ENCODE measurements around the gene LRRC2. TPM values are rescaled to one million over a fixed set of nuclear protein-coding genes. Genes with fewer than 3 reads are reported as not detected.
"Not testable (repeated sequence)": the region's sequence is repeated elsewhere in the genome, so short reads cannot be mapped to it uniquely, and the experiment has no call there.

LRRC2 gene
- total RNA-seq, 2 donors from 2014 or later = 0.44 to 2.0 TPM

DNA sequence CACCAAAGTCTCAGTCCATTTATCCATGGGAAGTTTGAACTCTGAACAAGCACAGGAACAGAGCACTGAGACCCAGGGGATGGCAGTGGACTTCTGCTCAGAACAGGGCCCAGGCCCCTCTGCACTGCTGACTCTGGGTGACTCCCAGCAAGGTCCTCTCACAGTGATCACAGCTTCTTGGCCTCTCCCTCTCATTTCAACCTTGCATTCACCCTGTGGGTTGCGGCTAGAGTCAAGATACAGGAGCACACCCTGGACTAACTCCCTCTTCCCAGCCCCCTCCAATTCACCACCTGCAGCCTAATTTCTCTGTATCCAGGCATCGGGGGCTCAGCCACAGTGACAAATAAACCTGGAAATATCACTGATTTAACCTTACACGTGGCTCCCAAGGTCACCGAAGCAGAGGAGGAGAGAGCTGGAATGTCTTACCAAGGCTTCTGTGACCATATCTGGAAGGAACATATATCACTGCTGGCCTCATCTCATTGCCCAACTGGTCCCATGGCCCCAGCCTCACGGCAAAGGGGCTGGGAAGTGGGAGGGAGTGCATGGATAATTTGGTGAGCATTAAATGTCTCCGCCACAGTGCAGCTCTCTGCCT is 67.1 kb downstream of the LRRC2 start:
- TF ChIP-seq CTCF (IDR thresholded peaks at IDR 0.05) = no peak
- Histone ChIP-seq H3K4me1 (no peaks in the 10 kb centered on the region), H3K4me3 (no peak overlapping the region), H3K27me3 (no peaks in the 10 kb centered on the region), H3K9me3 (no peaks in the 10 kb centered on the region), H3K9ac (ENCODE audit: low read depth in 2 of 2, low read length in 2 of 2) (no peak overlapping the region), H3K36me3 (no peaks in the 10 kb centered on the region), H3K27ac (no peak overlapping the region)
- intact Hi-C loops (cut with DNase I) = no loop called here
- DNase-seq = no peak

GRCh38 chr3:46497556-46498265 is 68.4 kb downstream of the LRRC2 start, which contains the start of gene RTP3:
RTP3 (plus strand) TSS chr3:46497976; CDS start chr3:46498063, 87 bp downstream.
- Histone ChIP-seq H3K27ac (no peak within 1 kb of the TSS), H3K27me3 (no peaks in the 10 kb centered on the region), H3K4me1 (no peaks in the 10 kb centered on the region), H3K36me3 (no peaks in the 10 kb centered on the region), H3K9me3 (no peaks in the 10 kb centered on the region), H3K9ac (ENCODE audit: low read depth in 2 of 2, low read length in 2 of 2) (no peak within 1 kb of the TSS), H3K4me3 (no peak within 1 kb of the TSS)
- intact Hi-C loops (cut with DNase I) = no loop called here
- no peak for TF ChIP-seq CTCF (IDR thresholded peaks at IDR 0.05)
- no peak for DNase-seq

GRCh38 chr3:46496746-46497555 is 69.2 kb downstream of the LRRC2 start:
- intact Hi-C loops (cut with DNase I) = no loop called here
- peak; percentile 40 for DNase-seq

DNA sequence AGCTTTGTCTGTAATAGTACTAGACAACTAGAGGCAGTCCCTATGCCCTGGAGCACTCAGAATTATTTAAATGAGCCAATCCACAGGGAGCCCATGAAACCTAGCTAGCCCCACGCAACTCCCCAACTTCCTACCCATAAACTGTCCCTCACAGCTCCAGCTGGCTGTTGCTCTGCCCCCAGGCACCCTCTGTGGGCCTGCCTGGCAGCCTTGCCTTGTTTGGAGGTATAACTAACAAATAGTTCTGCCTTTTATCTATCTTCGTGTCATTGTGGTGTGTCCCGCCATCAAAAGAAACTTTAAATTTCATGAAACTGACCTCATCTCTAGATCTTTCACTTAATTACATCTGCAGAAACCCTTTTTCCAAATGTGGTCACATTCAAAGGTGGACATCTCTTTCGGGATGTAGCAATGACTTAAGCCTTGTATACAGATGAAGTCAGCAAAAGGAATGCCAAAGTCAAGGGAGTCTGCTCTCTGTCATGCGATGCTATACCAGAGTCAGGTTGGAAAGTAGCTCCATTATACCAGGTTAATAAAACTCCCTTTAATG is 70.1 kb downstream of the LRRC2 start:
- Histone ChIP-seq H3K9me3 (no peaks in the 10 kb centered on the region), H3K36me3 (no peaks in the 10 kb centered on the region), H3K4me1 (no peaks in the 10 kb centered on the region), H3K4me3 (no peak overlapping the region), H3K9ac (ENCODE audit: low read depth in 2 of 2, low read length in 2 of 2) (no peak overlapping the region), H3K27ac (no peak overlapping the region), H3K27me3 (no peaks in the 10 kb centered on the region)
- DNase-seq = no peak
- no peak for TF ChIP-seq CTCF (IDR thresholded peaks at IDR 0.05)
- intact Hi-C loops (cut with DNase I) = no loop called here

More at GRCh38 chr3:46496746-46497555, 69.2 kb downstream of the LRRC2 start:
- no peaks in the 10 kb centered on the region for H3K4me1 ChIP-seq
- H3K36me3 ChIP-seq = no peaks in the 10 kb centered on the region
- H3K27ac ChIP-seq = no peak overlapping the region
- TF ChIP-seq CTCF (IDR thresholded peaks at IDR 0.05) = no peak
- no peak overlapping the region for H3K9ac ChIP-seq (ENCODE audit: low read depth in 2 of 2, low read length in 2 of 2)
- no peaks in the 10 kb centered on the region for H3K9me3 ChIP-seq
- H3K27me3 ChIP-seq = no peaks in the 10 kb centered on the region
- H3K4me3 ChIP-seq = no peak overlapping the region

DNA sequence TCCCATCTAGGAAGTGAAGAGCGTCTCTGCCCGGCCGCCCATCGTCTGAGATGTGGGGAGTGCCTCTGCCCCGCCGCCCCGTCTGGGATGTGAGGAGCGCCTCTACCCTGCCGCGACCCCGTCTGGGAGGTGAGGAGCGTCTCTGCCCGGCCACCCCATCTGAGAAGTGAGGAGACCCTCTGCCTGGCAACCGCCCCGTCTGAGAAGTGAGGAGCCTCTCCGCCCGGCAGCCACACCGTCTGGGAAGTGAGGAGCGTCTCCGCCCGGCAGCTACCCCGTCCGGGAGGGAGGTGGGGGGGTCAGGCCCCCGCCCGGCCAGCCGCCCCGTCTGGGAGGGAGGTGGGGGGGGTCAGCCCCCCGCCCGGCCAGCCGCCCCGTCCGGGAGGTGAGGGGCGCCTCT is 71.6 kb downstream of the LRRC2 start:
- H3K4me3 ChIP-seq; H3K9ac ChIP-seq (ENCODE audit: low read depth in 2 of 2, low read length in 2 of 2); H3K36me3 ChIP-seq; DNase-seq; intact Hi-C loops (cut with DNase I); H3K4me1 ChIP-seq; H3K27me3 ChIP-seq; H3K27ac ChIP-seq; H3K9me3 ChIP-seq: not testable (repeated sequence)
